K562 (cell line): Measurements from ENCODE around the gene FARP1. TPM values are rescaled to one million over a fixed set of nuclear protein-coding genes. Genes with fewer than 3 reads are reported as not detected.

Source experiments
- ATAC-seq: fragments of 200-7000 bp; cut with Tn5 transposase; 3 replicates; pipeline ENCODE4 v1.9.1; 2020; ENCODE audit warnings: moderate library complexity
- BruUV-seq: library from RNA; stranded (reverse); fragments of 400-500 nt; replicated peaks from 2 replicates; lab custom pipeline; 2021; lab: Mats Ljungman, UMichigan
- CTCF ChIA-PET: fragments of 300-600 bp; formaldehyde crosslinking; extraction: SDS; loops from one replicate; lab custom pipeline; 2021; ENCODE audit warnings: low intra/inter-chr PET ratio; lab: Yijun Ruan, JAX
- POLR2A ChIA-PET: fragments of 300-600, 350-650 bp; sonication (Branson Sonifier 250); formaldehyde crosslinking; extraction: SDS; loops from one replicate; lab custom pipeline; 2021; ENCODE audit warnings: antibody characterized with exemption, inconsistent platforms; lab: Yijun Ruan, JAX
- DNase-seq, 4 experiments: peaks; one replicate each; pipeline versions ENCODE4 v3.0.0 to v3.0.0-alpha.2; 2011 to 2018; ENCODE audit warnings: low spot score in 3 of 4, mixed read lengths in 3 of 4; ENCODE audit errors: extremely low read depth in 1 of 4
- FAIRE-seq: peaks from 2 replicates; lab custom pipeline; 2011; peaks lifted over from hg19 to GRCh38; lab: Jason Lieb, UNC
- H2AFZ ChIP-seq: 2 replicates; pipeline ENCODE4 v1.6.0; 2011; ENCODE audit warnings: low read depth, low read length, control low read depth, inconsistent platforms
- H3K27ac ChIP-seq: fragments of 200-600 bp; 3 replicates; pipeline ENCODE4 v1.8.0; 2011; ENCODE audit warnings: low read depth, mild to moderate bottlenecking, control low read depth, inconsistent platforms, low read length, moderate library complexity, mixed read lengths; ENCODE audit errors: extremely low read depth
- H3K27me3 ChIP-seq, 2 experiments: fragments of 300-600 bp in 1 of 2; 2 replicates in 1 of 2; 3 replicates in 1 of 2; pipeline versions ENCODE4 v1.6.0 to v1.8.0; 2011; ENCODE audit warnings: inconsistent platforms in 2 of 2, low read length in 2 of 2, mild to moderate bottlenecking in 1 of 2, mixed read lengths in 1 of 2, moderate library complexity in 1 of 2; ENCODE audit not compliant: control insufficient read depth in 2 of 2, insufficient read depth in 2 of 2
- H3K36me3 ChIP-seq: fragments of 300-600 bp; 3 replicates; pipeline ENCODE4 v1.8.0; 2011; ENCODE audit warnings: mild to moderate bottlenecking, low read length, inconsistent platforms; ENCODE audit not compliant: control insufficient read depth, insufficient read depth
- H3K4me1 ChIP-seq, 2 experiments: fragments of 200-600 bp in 1 of 2; replicated peaks in 1 of 2; 2 replicates in 1 of 2; 3 replicates in 1 of 2; pipeline versions ENCODE4 v1.5.1 to v1.8.0; 2011; ENCODE audit warnings: inconsistent platforms in 2 of 2, low read length in 2 of 2, mild to moderate bottlenecking in 1 of 2, mixed read lengths in 1 of 2, moderate library complexity in 1 of 2; ENCODE audit not compliant: control insufficient read depth in 2 of 2, insufficient read depth in 2 of 2
- H3K4me2 ChIP-seq: 2 replicates; pipeline ENCODE4 v1.6.1; 2011; ENCODE audit warnings: low read length, control low read depth, inconsistent platforms, mixed read lengths; ENCODE audit not compliant: insufficient read depth
- H3K4me3 ChIP-seq: fragments of 200-600 bp; sonication (generic), shearing (Covaris generic); 2 replicates; pipeline ENCODE4 v1.5.1; 2016; ENCODE audit warnings: control low read depth, inconsistent platforms
- H3K79me2 ChIP-seq: fragments of 200-600 bp; 3 replicates; pipeline ENCODE4 v1.8.0; 2011; ENCODE audit warnings: low read length, inconsistent platforms; ENCODE audit not compliant: control insufficient read depth, insufficient read depth
- H3K9ac ChIP-seq, 2 experiments: 2 replicates each; pipeline versions ENCODE4 v1.6.0 to v1.6.1; 2011; ENCODE audit warnings: low read depth in 2 of 2, low read length in 2 of 2, control low read depth in 1 of 2, inconsistent platforms in 1 of 2, mild to moderate bottlenecking in 1 of 2, mixed read lengths in 1 of 2; ENCODE audit not compliant: insufficient read depth in 1 of 2
- H3K9me1 ChIP-seq: one replicate; pipeline ENCODE4 v1.6.0; 2011; ENCODE audit warnings: inconsistent platforms, mild to moderate bottlenecking, low read length, moderate library complexity; ENCODE audit not compliant: control insufficient read depth, insufficient read depth
- H3K9me3 ChIP-seq: replicated peaks from 2 replicates; pipeline ENCODE4 v1.5.1; 2011; ENCODE audit warnings: low read depth, low read length, inconsistent platforms; ENCODE audit not compliant: control insufficient read depth, insufficient read depth
- H4K20me1 ChIP-seq: replicated peaks from 2 replicates; pipeline ENCODE4 v1.6.1; 2011; ENCODE audit warnings: low read length, inconsistent platforms, mixed read lengths; ENCODE audit not compliant: control insufficient read depth, insufficient read depth
- DACH1 ChIP-seq: fragments of 450-650 bp; IDR thresholded peaks from 2 replicates; pipeline ENCODE4 v1.6.1; 2018; ENCODE audit not compliant: partially characterized antibody
- HOMEZ ChIP-seq: fragments of 250-450 bp; sonication (Bioruptor Pico); IDR thresholded peaks from 2 replicates; pipeline ENCODE4 v1.4.0; 2020; ENCODE audit warnings: mild to moderate bottlenecking, moderate library complexity
- JUNB ChIP-seq: fragments of 450-650 bp; formaldehyde crosslinking; conservative IDR thresholded peaks from 2 replicates; pipeline ENCODE4 v1.4.0; 2020; ENCODE audit warnings: mild to moderate bottlenecking
- MTA3 ChIP-seq: fragments of 450-650 bp; formaldehyde crosslinking; IDR thresholded peaks from 2 replicates; pipeline ENCODE4 v1.6.1; 2017; ENCODE audit warnings: mild to moderate bottlenecking, borderline replicate concordance
- MXD1 ChIP-seq: fragments of 250-450 bp; sonication (Bioruptor Pico); IDR thresholded peaks from 2 replicates; pipeline ENCODE4 v1.8.0; 2021; ENCODE audit warnings: borderline replicate concordance, mild to moderate bottlenecking, moderate library complexity; ENCODE audit not compliant: poor library complexity, severe bottlenecking
- RBM15 ChIP-seq: fragments of 200-400 bp; formaldehyde crosslinking; IDR thresholded peaks from 2 replicates; pipeline ENCODE4 v1.6.1; 2018; ENCODE audit warnings: mild to moderate bottlenecking, low read length, moderate library complexity; ENCODE audit not compliant: insufficient read depth
- SMARCA4 ChIP-seq: fragments of 450-650 bp; IDR thresholded peaks from 2 replicates; pipeline ENCODE4 v1.6.1; 2016
- STAT6 ChIP-seq: sonication (generic); formaldehyde crosslinking; IDR thresholded peaks from 2 replicates; pipeline ENCODE4 v1.8.1; 2023; ENCODE audit warnings: mild to moderate bottlenecking, missing genetic modification reagents
- WHSC1 ChIP-seq: IDR thresholded peaks from one replicate; pipeline ENCODE4 v1.6.1; 2012; ENCODE audit warnings: low read length, control low read depth, inconsistent platforms
- ZNF449 ChIP-seq: fragments of 250-450 bp; sonication (Bioruptor Pico); IDR thresholded peaks from 2 replicates; pipeline ENCODE4 v1.8.0; 2022; ENCODE audit warnings: moderate library complexity, mild to moderate bottlenecking, inconsistent platforms
- WGBS: fragments of 100-300 bp; shearing (Covaris generic); methylation state at CpG from one replicate; pipeline ENCODE4 v1.1.6; 2016; ENCODE audit warnings: low coverage, mixed read lengths; ENCODE audit not compliant: insufficient coverage; ENCODE audit errors: missing lambda C conversion rate; 5-methylcytosine and 5-hydroxymethylcytosine counted together
- in situ Hi-C: fragments of 300-500 bp; cut with MboI; formaldehyde crosslinking; loops from 4 replicates; pipeline ENCODE4 v1.15.0; 2018; ENCODE audit warnings: inconsistent platforms, mixed read lengths
- intact Hi-C: fragments of 100-400 bp; cut with micrococcal nuclease; formaldehyde crosslinking; loops from 2 replicates; pipeline ENCODE4 v1.14.2; 2022
- polyA plus RNA-seq, 8 experiments: library from polyadenylated mRNA; depleted of rRNA in 4 of 8; stranded (reverse) in 5 of 8; unstranded in 3 of 8; fragments of >200 nt; fragmentation: Nextera tagmentation in 2 of 8; fragmentation: Illumina TruSeq in 1 of 8; extraction: Ambion mirVana in 2 of 8; extraction: Trizol in 1 of 8; gene quantifications; 2 replicates each; pipeline versions ENCODE4 v1.2.1 to v1.2.3, GENCODE V29; 2011 to 2014; ENCODE audit warnings: inconsistent platforms in 1 of 8, missing spikeins in 1 of 8
- total RNA-seq, 7 experiments: library from RNA; depleted of rRNA in 6 of 7; stranded (reverse); fragments of >200 nt in 6 of 7; fragmentation: Illumina TruSeq in 2 of 7; extraction: Trizol in 2 of 7; gene quantifications; 2 replicates each; pipeline versions ENCODE4 v1.2.1 to v1.2.3, GENCODE V29; 2011 to 2021; ENCODE audit warnings: low replicate concordance in 1 of 7
- TF ChIP-seq, protein P1 (sequence below): conservative IDR thresholded peaks from 2 replicates; pipeline ENCODE4 v1.6.1; 2011; ENCODE audit warnings: low read depth, mild to moderate bottlenecking, low read length; ENCODE audit not compliant: control insufficient read depth
- TF ChIP-seq, protein P2 (sequence below), 2 experiments: fragments of 450-650 bp; conservative IDR thresholded peaks; 2 replicates each; pipeline ENCODE4 v1.6.1; 2017; ENCODE audit warnings: mild to moderate bottlenecking in 2 of 2, moderate library complexity in 2 of 2

FARP1 gene
- total and polyA plus RNA-seq, 9 of the 15 experiments (the other 6 are each of a cell fraction or from before 2014, with no cell fraction given): 0.03 to 0.29 (median 0.05) TPM; not detected in 3

GRCh38 chr13:98285852-98286594 is 143.1 kb downstream of the FARP1 start:
- in situ Hi-C loops (no loop called here), intact Hi-C loops (no loop called here)
- H2AFZ ChIP-seq: no peak overlapping the region
- H3K4me2 ChIP-seq: no peak overlapping the region
- H3K27ac ChIP-seq: no peak overlapping the region
- no peaks in the 10 kb centered on the region for H4K20me1 ChIP-seq
- H3K9me1 ChIP-seq: no peaks in the 10 kb centered on the region
- 0% methylated on average over 10 of the region's 12 CpGs for WGBS
- H3K27me3 ChIP-seq: peaks cover 3 to 10% of the 10 kb centered on the region in 2 experiments; a peak in 3 of 5 replicates
- H3K9ac ChIP-seq: no peak overlapping the region
- H3K9me3 ChIP-seq: no peaks in the 10 kb centered on the region
- H3K4me1 ChIP-seq: no peaks in the 10 kb centered on the region
- no peak overlapping the region for H3K4me3 ChIP-seq
- no TSS peak for BruUV-seq
- H3K79me2 ChIP-seq: no peaks in the 10 kb centered on the region
- no peaks in the 10 kb centered on the region for H3K36me3 ChIP-seq
- FAIRE-seq: no peak
- ATAC-seq: no peak
- CTCF ChIA-PET: no interaction called here
- DNase-seq: no peak
- POLR2A ChIA-PET: no interaction called here
- no peak for TF ChIP-seq ZNF449
- TF ChIP-seq, protein P1, sequence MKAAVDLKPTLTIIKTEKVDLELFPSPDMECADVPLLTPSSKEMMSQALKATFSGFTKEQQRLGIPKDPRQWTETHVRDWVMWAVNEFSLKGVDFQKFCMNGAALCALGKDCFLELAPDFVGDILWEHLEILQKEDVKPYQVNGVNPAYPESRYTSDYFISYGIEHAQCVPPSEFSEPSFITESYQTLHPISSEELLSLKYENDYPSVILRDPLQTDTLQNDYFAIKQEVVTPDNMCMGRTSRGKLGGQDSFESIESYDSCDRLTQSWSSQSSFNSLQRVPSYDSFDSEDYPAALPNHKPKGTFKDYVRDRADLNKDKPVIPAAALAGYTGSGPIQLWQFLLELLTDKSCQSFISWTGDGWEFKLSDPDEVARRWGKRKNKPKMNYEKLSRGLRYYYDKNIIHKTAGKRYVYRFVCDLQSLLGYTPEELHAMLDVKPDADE: no peak
- TF ChIP-seq, protein P2, sequence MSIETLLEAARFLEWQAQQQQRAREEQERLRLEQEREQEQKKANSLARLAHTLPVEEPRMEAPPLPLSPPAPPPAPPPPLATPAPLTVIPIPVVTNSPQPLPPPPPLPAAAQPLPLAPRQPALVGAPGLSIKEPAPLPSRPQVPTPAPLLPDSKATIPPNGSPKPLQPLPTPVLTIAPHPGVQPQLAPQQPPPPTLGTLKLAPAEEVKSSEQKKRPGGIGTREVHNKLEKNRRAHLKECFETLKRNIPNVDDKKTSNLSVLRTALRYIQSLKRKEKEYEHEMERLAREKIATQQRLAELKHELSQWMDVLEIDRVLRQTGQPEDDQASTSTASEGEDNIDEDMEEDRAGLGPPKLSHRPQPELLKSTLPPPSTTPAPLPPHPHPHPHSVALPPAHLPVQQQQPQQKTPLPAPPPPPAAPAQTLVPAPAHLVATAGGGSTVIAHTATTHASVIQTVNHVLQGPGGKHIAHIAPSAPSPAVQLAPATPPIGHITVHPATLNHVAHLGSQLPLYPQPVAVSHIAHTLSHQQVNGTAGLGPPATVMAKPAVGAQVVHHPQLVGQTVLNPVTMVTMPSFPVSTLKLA (conservative IDR thresholded peaks at IDR 0.05): no peak
- TF ChIP-seq WHSC1: no peak
- TF ChIP-seq MXD1: no peak
- no peak for TF ChIP-seq JUNB (CRISPR knock-in tag)
- no peak for TF ChIP-seq SMARCA4
- TF ChIP-seq MTA3: no peak
- no peak for TF ChIP-seq RBM15
- no peak for TF ChIP-seq DACH1
- TF ChIP-seq STAT6 (CRISPR knock-in tag): no peak
- TF ChIP-seq HOMEZ (CRISPR knock-in tag): no peak
